OCI-LY7 (cell line): ENCODE results near the gene DPYSL5.

ENCODE experiments used
- EZH2phosphoT487 ChIP-seq: fragments of 200-600 bp; sonication (generic); IDR thresholded peaks from 2 replicates; pipeline ENCODE4 v1.6.1; 2018; ENCODE audit warnings: low read depth, borderline replicate concordance, mild to moderate bottlenecking, mixed run types, antibody characterized with exemption, low read length, moderate library complexity, mixed read lengths
- TF ChIP-seq, protein P1 (sequence below): fragments of 200-600 bp; sonication (generic); conservative IDR thresholded peaks from 2 replicates; pipeline ENCODE4 v1.5.1; 2014; ENCODE audit warnings: mild to moderate bottlenecking, antibody characterized with exemption, low read length, moderate library complexity, mixed read lengths

DNA sequence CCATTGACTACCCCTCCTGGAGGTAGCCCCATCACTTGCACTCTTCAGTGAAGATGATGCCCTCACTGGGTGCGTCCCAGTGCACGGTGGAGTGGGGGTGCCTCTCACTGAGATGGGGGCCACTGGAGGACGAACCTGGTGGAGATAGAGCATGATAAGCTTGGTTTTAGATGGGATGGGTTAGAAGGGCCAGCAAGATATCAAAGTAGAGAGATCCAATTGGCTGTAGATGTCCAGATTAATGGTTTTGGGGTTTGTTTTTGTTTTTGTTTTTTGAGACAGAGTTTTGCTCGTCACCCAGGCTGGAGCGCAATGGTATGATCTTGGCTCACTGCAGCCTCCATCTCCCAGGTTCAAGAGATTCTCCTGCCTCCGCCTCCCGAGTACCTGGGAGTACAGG, 28.3 kb downstream of the DPYSL5 start:
- TF ChIP-seq, protein P1, sequence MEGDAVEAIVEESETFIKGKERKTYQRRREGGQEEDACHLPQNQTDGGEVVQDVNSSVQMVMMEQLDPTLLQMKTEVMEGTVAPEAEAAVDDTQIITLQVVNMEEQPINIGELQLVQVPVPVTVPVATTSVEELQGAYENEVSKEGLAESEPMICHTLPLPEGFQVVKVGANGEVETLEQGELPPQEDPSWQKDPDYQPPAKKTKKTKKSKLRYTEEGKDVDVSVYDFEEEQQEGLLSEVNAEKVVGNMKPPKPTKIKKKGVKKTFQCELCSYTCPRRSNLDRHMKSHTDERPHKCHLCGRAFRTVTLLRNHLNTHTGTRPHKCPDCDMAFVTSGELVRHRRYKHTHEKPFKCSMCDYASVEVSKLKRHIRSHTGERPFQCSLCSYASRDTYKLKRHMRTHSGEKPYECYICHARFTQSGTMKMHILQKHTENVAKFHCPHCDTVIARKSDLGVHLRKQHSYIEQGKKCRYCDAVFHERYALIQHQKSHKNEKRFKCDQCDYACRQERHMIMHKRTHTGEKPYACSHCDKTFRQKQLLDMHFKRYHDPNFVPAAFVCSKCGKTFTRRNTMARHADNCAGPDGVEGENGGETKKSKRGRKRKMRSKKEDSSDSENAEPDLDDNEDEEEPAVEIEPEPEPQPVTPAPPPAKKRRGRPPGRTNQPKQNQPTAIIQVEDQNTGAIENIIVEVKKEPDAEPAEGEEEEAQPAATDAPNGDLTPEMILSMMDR, result no peak
- TF ChIP-seq EZH2phosphoT487, result no peak
